Karpas-422 (cell line): ENCODE measurements around the gene NFE2L3. TPM values are rescaled to one million over a fixed set of nuclear protein-coding genes. Genes with fewer than 3 reads are reported as not detected.
"Not testable (repeated sequence)": the region's sequence is repeated elsewhere in the genome, so short reads cannot be mapped to it uniquely, and the experiment has no call there.

Experiments used
- DNase-seq: peaks from one replicate; pipeline ENCODE4 v3.0.0-alpha.2; 2015
- H2AFZ ChIP-seq: fragments of 200-600 bp; sonication (generic); 2 replicates; pipeline ENCODE4 v1.6.1; 2014; ENCODE audit warnings: antibody characterized with exemption, low read length, mixed read lengths
- H3K27ac ChIP-seq: fragments of 200-600 bp; sonication (generic); 2 replicates; pipeline ENCODE4 v1.5.1; 2014; ENCODE audit warnings: mild to moderate bottlenecking, low read length, moderate library complexity
- H3K27me3 ChIP-seq: fragments of 200-600 bp; sonication (generic); 2 replicates; pipeline ENCODE4 v1.6.1; 2014; ENCODE audit warnings: low read length, mixed read lengths
- H3K36me3 ChIP-seq: fragments of 200-600 bp; sonication (generic); 2 replicates; pipeline ENCODE4 v1.6.1; 2014; ENCODE audit warnings: low read length, mixed read lengths; ENCODE audit not compliant: insufficient read depth
- H3K4me1 ChIP-seq: fragments of 200-600 bp; sonication (generic); 2 replicates; pipeline ENCODE4 v1.6.1; 2014; ENCODE audit warnings: mild to moderate bottlenecking, low read length, mixed read lengths
- H3K4me2 ChIP-seq: fragments of 200-600 bp; sonication (generic); 2 replicates; pipeline ENCODE4 v1.6.1; 2014; ENCODE audit warnings: low read length, low read depth, mild to moderate bottlenecking; ENCODE audit not compliant: poor library complexity, severe bottlenecking
- H3K4me3 ChIP-seq: fragments of 200-600 bp; sonication (generic); 2 replicates; pipeline ENCODE4 v1.5.1; 2014; ENCODE audit warnings: mild to moderate bottlenecking, antibody characterized with exemption, low read length, mixed read lengths
- H3K79me2 ChIP-seq: fragments of 200-600 bp; sonication (generic); 2 replicates; pipeline ENCODE4 v1.6.1; 2014; ENCODE audit warnings: mild to moderate bottlenecking, low read length, mixed read lengths
- H3K9ac ChIP-seq: fragments of 200-600 bp; sonication (generic); 2 replicates; pipeline ENCODE4 v1.6.0; 2014; ENCODE audit warnings: low read length
- H3K9me2 ChIP-seq: fragments of 200-600 bp; sonication (generic), shearing (Covaris generic); replicated peaks from 2 replicates; pipeline ENCODE4 v1.6.0; 2014; ENCODE audit warnings: mild to moderate bottlenecking, low read length, moderate library complexity; ENCODE audit not compliant: insufficient read depth
- H3K9me3 ChIP-seq: fragments of 300-700, 200-600 bp; sonication (generic); 2 replicates; pipeline ENCODE4 v1.6.1; 2014; ENCODE audit warnings: low read length, mixed read lengths
- H4K20me1 ChIP-seq: fragments of 200-600 bp; sonication (generic); 2 replicates; pipeline ENCODE4 v1.6.1; 2014; ENCODE audit warnings: mild to moderate bottlenecking, antibody characterized with exemption, low read length, low read depth; ENCODE audit not compliant: insufficient read depth
- total RNA-seq: library from RNA; depleted of rRNA; stranded (reverse); fragments of >200 nt; shearing (Covaris generic); gene quantifications from 2 replicates; pipeline ENCODE4 v1.2.3, GENCODE V29; 2014; ENCODE audit warnings: low replicate concordance

Gene NFE2L3
- total RNA-seq, 1 experiment from 2014 or later: not detected

DNA sequence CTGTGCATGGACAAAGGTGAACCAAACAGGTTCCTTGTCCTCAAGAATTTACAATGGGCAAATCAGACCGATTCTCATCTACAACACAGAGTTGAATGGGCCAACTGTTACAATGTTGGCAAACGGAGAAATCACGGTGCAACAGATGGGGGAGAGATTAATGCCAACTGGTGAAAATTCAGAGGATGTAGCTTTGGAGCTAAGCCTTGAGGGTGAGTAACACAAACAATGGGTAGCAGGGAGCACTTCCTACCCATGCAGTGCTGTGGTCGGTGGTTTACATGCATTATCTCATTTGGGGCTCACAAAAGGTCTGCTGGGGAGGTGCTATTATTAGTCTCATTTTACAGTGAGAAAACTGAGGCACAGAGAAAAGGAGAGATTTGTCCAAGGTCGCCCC is 902 bp upstream of the NFE2L3 start:
- Histone ChIP-seq H3K9me3 (no peaks in the 10 kb centered on the region), H3K27ac (no peak overlapping the region), H3K79me2 (no peaks in the 10 kb centered on the region), H3K9ac (no peak overlapping the region), H3K27me3 (no peaks in the 10 kb centered on the region), H3K4me1 (no peaks in the 10 kb centered on the region), H3K4me2 (no peak overlapping the region), H2AFZ (no peak overlapping the region), H3K4me3 (no peak overlapping the region), H3K9me2 (no peaks in the 10 kb centered on the region), H4K20me1 (no peaks in the 10 kb centered on the region), H3K36me3 (no peaks in the 10 kb centered on the region)
- DNase-seq: no peak

DNA sequence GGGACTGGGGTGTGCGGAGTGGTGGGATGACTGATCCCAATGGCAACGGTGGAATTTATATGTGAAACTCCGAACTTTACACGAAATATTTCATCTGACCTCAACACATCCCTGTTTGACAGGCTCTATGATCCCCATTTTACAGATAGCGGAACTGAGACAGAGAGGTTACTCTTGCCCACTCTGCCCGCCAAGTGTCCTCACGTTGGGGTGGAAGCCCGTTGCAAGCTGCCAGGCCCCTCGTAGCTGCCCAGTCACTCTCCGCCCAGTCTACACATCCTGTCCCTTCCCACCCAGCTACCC is 397 bp upstream of the NFE2L3 start:
- no peak overlapping the region for H2AFZ ChIP-seq
- no peaks in the 10 kb centered on the region for H3K9me3 ChIP-seq
- H3K27ac ChIP-seq: no peak overlapping the region
- no peaks in the 10 kb centered on the region for H3K27me3 ChIP-seq
- DNase-seq: no peak
- no peaks in the 10 kb centered on the region for H3K4me1 ChIP-seq
- H3K79me2 ChIP-seq: no peaks in the 10 kb centered on the region
- no peaks in the 10 kb centered on the region for H3K9me2 ChIP-seq
- no peaks in the 10 kb centered on the region for H3K36me3 ChIP-seq
- H4K20me1 ChIP-seq: no peaks in the 10 kb centered on the region
- no peak overlapping the region for H3K9ac ChIP-seq
- H3K4me3 ChIP-seq: no peak overlapping the region
- no peak overlapping the region for H3K4me2 ChIP-seq

DNA sequence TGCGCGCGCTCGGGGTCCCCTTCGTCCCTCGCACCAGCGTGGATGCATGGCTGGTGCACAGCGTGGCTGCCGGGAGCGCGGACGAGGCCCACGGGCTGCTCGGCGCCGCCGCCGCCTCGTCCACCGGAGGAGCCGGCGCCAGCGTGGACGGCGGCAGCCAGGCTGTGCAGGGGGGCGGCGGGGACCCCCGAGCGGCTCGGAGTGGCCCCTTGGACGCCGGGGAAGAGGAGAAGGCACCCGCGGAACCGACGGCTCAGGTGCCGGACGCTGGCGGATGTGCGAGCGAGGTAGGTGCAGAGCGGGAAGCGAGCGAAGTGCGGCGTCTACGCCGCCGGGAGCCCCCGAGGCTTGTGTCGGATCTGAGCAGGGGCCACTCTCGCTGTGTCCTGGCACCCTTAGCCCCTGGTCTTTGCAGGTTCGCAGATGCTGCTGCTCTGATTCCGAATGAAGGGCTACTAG is 813 bp downstream of the NFE2L3 start:
- H4K20me1 ChIP-seq, H3K36me3 ChIP-seq, H3K9me2 ChIP-seq, H3K4me2 ChIP-seq, H3K9ac ChIP-seq, H3K27ac ChIP-seq, H3K4me3 ChIP-seq, H2AFZ ChIP-seq, H3K79me2 ChIP-seq, DNase-seq, H3K9me3 ChIP-seq, H3K4me1 ChIP-seq, H3K27me3 ChIP-seq: not testable (repeated sequence)

DNA sequence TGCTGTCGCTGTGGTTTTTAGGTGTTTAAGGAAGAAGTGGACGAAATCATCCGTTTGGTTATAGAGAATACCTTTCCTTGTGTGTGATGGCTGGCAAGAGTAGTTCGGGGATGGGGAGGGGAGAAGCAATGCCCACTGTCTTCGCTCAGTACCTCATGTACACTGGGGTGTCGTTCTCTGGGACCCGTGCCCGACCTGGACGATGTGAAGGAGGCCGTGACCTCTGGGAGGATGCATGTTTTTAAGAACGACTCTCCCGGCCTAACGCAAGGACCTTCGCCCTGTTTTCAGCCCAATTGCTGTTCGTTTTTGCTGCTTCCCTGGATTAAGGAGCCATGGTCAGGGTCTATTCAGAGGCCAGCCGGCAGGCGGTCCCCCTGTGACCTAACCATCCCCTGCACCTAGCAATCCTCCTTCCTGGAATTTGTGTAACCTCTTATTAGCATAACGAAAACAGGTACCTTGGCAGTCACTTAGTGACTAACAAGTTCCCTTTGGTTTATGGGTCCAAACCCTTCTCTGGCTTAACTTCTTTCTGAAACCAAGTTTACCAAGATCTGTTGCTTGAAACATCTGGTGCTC is 1.3 kb downstream of the NFE2L3 start:
- no peaks in the 10 kb centered on the region for H3K9me2 ChIP-seq
- no peaks in the 10 kb centered on the region for H4K20me1 ChIP-seq
- no peak overlapping the region for H2AFZ ChIP-seq
- no peak overlapping the region for H3K27ac ChIP-seq
- no peak overlapping the region for H3K9ac ChIP-seq
- no peak overlapping the region for H3K4me2 ChIP-seq
- H3K4me1 ChIP-seq: no peaks in the 10 kb centered on the region
- H3K4me3 ChIP-seq: no peak overlapping the region
- H3K79me2 ChIP-seq: no peaks in the 10 kb centered on the region
- DNase-seq: no peak
- no peaks in the 10 kb centered on the region for H3K27me3 ChIP-seq
- no peaks in the 10 kb centered on the region for H3K9me3 ChIP-seq
- no peaks in the 10 kb centered on the region for H3K36me3 ChIP-seq

DNA sequence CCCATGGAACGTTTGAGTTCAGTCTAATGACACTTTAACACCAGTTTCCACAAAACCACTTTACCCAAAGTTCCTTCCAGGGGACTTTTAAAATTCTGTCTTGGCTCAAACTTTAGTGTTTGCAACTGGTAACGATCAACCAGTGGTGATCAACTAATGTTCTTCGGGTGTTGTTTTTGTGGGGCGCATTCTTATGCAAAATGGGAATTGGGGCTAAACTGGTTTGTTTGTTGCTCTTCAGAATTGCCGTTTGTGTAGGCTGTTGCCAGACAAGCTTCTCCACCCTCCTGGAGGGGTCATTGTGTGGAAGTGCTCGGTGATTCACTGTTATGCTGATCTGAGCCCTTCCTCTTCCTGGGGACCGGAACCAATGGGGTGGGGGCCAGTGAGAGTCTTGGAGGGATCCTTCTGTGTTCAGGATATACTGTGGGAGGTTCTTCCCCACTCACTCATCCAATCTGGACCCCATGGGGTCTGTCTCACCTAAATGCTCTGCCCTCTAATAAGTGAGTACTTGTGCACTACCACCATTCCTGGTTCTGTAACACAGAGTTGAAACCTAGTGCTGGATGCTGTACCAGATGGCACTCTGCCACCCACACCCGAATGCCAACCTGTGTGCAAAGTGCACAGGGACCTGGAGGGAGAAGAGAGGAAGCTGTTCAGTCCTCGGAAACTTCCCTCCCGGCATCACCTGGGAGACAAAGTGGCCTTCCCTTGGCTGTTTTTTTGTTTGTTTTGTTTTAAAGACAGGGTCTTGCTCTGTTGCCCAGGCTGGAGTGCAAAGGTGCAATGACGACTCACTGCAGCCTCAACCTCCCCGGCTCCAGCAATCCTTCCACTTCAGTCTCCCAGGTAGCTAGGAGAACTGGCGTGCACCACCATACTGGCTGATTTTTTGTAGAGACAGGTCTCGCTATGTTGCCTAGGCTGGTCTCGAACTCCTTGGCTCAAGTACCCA is 2.1 kb downstream of the NFE2L3 start:
- Histone ChIP-seq H3K9ac (no peak overlapping the region), H3K4me3 (no peak overlapping the region), H3K27me3 (no peaks in the 10 kb centered on the region), H2AFZ (no peak overlapping the region), H3K4me2 (no peak overlapping the region), H3K79me2 (no peaks in the 10 kb centered on the region), H3K9me3 (no peaks in the 10 kb centered on the region), H3K36me3 (no peaks in the 10 kb centered on the region), H4K20me1 (no peaks in the 10 kb centered on the region), H3K4me1 (no peaks in the 10 kb centered on the region), H3K9me2 (no peaks in the 10 kb centered on the region), H3K27ac (no peak overlapping the region)
- no peak for DNase-seq

DNA sequence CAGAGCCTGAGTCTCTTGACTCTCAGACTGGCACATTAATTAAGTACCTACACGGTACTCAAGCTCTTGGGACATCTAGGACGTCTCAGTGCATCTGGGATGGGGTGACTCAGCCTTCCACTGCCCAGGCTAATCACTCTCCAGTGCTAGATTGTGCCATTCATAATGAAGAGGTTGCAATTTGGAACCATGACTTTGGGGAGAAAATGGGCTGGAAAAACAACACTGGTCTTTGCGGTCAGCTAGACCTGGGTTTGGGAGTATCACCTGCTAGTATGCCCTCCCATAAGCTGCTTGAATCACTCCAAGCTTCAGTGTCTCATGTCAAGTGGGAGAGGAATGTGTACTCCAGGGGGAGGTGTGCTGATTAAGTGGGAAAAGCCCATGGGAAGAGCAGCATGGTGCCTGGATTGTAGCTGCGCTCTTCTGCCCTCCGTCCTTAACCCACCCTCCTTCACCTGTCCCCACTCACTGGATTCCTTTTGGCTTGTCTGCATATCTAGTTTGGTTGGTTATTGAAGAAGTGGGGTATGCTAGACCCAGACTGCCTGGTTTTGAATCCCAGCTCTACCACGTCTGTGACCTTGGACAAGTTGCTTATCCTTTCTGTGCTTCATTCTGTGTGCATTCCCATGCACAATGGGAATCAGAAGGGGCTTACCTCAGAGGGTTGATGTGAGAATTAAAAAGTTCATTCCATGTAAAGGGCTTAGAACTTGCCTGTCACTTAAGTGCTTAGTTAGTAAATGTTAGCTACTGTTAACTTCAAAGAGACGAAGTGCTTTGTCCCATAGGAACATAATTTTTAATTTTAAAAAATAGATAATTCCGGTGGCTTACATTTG is 3.8 kb downstream of the NFE2L3 start:
- DNase-seq: no peak
- Histone ChIP-seq H3K27me3 (no peaks in the 10 kb centered on the region), H3K9me2 (no peaks in the 10 kb centered on the region), H3K36me3 (no peaks in the 10 kb centered on the region), H3K79me2 (no peaks in the 10 kb centered on the region), H2AFZ (no peak overlapping the region), H3K9ac (no peak overlapping the region), H3K4me1 (no peaks in the 10 kb centered on the region), H3K4me3 (no peak overlapping the region), H3K27ac (no peak overlapping the region), H3K9me3 (no peaks in the 10 kb centered on the region), H4K20me1 (no peaks in the 10 kb centered on the region), H3K4me2 (no peak overlapping the region)

GRCh38 chr7:26156451-26157420 is 4.7 kb downstream of the NFE2L3 start:
- H3K9me3 ChIP-seq: no peaks in the 10 kb centered on the region
- H3K9ac ChIP-seq: no peak overlapping the region
- no peak overlapping the region for H3K27ac ChIP-seq
- no peaks in the 10 kb centered on the region for H3K4me1 ChIP-seq
- no peak overlapping the region for H2AFZ ChIP-seq
- DNase-seq: no peak
- H3K4me3 ChIP-seq: no peak overlapping the region
- H3K79me2 ChIP-seq: no peaks in the 10 kb centered on the region
- H3K4me2 ChIP-seq: no peak overlapping the region
- H3K9me2 ChIP-seq: no peaks in the 10 kb centered on the region
- H3K27me3 ChIP-seq: no peaks in the 10 kb centered on the region
- H3K36me3 ChIP-seq: no peaks in the 10 kb centered on the region
- H4K20me1 ChIP-seq: no peaks in the 10 kb centered on the region
